Activated effector memory CD4-positive, alpha-beta T cell treated with Interleukin-2 at 50 U/mL for 16 hours (primary cell): ENCODE results near the gene TMEM258.
A peak's percentile ranks its signal among the peaks of the same experiment; 100 is the strongest.

Source experiments
- DNase-seq: peaks from one replicate; pipeline ENCODE4 v3.0.0-alpha.2; 2020

The TMEM258 gene

DNA sequence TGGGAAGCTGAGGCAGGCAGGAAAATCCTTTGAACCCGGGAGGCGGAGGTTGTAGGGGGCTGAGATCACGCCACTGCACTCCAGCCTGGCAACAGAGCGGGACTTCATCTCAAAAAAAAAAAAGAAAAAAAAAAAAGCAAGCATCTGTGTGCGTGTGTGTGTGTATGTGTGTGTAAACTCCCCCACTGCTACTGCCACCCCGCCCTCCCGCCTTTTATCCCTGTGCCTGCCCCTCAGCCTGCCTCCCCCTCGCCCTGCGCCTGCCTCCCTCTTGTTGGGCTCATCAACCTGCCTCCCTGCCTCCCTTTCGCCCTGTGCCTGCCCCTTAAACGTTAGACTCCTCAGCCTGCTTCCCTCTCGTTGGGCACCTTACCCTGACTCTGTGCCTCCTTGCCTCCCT, 18.0 kb downstream of the TMEM258 start:
- DNase-seq, result no peak

DNA sequence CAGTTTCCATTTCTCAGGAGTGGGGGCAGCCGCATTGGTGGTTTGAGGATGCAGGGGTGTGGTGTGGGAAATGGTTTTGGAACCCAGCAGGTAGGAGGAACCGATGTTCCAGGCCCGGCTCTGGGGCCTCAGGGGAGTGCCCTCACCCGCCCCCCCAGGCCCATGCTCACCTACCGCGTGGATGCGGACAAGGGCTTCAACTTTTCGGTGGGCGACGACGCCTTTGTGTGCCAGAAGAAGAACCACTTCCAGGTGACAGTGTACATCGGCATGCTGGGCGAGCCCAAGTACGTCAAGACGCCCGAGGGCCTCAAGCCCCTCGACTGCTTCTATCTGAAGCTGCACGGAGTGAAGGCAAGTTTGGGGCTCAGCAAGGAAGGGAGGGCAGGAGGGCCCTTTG, 18.6 kb downstream of the TMEM258 start:
- no peak for DNase-seq

DNA sequence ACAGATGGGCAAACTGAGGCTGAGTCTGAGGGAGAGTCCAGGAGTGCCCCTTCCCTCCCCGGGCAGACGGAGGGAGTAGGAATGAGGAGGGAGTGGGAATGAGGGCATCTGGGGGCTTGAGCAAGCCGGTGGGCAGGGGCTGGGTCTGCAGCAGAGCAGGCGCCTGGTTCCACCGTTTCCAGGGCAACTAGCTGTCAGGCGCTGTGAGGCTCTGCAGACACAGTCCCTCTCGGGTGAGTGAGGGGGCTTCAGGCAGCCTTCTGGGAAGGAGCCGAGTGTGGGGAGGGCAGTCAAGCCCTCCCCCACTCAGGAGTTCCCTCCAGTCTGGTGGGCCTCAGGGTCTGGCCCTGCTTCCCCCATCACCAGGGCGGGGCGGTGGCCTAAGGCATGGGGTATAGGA, 19.0 kb downstream of the TMEM258 start:
- DNase-seq, result no peak

DNA sequence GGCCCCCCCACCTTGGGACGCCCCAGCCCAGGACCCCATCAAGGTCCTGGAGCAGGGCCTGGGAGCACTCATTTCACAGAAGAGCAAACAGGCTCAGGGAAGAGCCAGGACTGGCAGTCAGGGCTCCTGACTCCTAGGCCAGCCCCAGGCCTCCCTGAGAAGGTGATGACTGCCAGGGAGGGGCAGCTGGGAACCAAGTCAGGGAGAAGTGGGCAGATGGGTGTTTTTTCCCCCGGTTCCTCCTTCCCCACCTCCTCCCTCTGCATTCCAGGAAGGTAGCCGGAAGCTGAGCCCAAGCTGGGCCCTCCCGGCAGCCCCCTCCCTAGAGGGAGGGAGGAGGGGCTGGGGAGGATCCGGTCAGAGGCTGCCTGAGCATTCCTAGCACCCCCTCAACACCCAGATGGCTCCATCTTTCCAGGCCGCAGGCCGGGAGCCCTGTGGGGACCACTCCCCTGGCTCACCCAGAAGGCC, 20.4 kb downstream of the TMEM258 start:
- DNase-seq, result no peak

DNA sequence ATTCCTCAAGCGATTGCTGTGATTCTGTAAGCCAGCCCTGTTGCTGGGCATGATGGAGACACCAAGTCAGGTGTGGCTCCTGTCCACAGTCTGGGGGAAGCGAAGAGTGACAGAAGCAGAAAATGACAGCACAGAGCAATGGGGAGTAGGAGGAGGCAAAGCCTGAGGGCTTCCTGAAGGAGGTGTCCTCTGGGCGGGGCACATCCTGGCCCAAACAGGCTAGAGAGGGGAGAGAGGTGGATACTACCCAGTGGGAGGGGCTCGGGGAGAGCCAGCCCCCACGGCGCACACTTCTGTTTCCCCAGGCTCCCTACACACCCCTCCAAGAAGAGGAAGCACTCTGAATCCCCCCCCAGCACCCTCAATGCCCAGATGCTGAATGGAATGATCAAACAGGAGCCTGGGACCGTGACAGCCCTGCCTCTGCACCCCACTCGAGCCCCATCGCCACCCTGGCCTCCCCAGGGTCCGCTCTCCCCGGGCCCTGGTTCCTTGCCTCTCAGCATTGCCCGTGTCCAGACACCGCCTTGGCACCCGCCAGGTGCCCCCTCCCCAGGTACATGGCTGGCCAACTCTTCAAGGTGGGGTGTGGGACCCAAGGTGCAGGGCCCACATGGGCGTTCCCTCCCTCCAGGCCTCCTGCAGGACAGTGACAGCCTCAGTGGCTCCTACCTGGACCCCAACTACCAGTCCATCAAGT, 21.1 kb downstream of the TMEM258 start:
- no peak for DNase-seq

DNA sequence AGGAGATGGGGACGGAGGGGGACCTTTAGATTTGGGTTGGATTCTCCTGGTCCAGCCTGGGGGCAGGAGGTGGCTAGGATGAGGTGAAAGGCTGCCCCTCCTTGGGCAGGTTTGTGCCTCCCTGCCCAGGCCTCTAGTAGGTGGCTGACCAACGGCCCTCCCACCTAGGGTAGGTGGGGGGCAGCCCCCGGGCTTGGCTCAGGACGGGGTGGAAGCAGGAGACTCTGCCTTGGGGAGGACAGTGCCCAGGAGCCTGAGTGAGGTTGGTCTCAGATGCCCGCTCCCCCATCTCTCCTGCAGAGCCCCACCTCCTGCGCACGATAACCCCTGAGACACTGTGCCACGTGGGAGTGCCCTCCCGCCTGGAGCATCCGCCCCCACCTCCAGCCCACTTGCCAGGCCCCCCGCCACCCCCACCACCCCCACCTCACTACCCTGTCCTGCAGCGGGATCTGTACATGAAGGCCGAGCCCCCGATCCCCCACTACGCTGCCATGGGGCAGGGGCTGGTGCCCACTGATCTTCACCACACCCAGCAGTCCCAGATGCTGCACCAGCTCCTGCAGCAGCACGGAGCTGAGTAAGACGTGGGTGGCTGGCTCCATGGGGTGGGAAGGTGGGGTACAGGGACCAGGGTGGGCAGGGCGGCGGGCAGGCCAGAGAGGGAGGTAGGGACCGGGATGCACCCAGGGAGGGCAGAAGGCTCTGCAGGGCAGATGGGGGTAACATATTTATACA, 22.3 kb downstream of the TMEM258 start:
- no peak for DNase-seq

DNA sequence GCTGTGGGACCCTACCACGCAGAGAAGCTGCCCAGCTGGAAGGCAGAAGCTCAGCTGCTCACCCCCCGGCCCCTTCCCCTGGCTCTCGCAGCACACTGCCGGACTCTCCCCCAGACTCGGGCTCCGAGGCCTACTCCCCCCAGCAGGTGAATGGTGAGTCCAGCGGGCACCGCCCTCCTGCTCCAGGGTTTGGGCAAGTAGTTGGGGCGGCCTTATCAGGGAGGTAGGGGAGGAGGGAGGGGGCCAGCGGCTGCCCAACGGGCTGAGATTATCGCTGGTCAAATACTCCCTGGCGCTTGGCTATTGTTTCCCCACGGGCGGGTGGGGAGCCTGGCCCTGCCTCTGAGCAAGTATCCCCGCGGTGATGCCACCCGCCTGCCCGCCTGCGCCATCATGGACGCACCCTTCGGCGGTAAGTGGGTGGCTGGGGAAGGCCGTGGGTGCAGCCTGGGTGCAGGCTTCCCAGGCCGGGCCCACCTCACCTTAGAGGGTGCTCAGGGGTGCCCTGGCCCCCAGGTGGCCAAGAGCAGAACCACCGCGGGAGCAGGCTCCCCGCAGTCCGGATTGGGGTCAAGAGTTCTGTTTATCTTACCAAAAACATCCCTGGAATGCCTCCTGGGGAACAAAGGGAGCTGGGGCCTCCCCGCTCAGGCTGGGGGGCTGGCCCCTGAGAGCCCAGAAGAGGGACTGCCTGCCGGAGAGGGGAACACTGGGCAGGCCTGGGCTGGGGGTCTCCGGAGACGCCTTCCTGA, 23.1 kb downstream of the TMEM258 start:
- no peak for DNase-seq

DNA sequence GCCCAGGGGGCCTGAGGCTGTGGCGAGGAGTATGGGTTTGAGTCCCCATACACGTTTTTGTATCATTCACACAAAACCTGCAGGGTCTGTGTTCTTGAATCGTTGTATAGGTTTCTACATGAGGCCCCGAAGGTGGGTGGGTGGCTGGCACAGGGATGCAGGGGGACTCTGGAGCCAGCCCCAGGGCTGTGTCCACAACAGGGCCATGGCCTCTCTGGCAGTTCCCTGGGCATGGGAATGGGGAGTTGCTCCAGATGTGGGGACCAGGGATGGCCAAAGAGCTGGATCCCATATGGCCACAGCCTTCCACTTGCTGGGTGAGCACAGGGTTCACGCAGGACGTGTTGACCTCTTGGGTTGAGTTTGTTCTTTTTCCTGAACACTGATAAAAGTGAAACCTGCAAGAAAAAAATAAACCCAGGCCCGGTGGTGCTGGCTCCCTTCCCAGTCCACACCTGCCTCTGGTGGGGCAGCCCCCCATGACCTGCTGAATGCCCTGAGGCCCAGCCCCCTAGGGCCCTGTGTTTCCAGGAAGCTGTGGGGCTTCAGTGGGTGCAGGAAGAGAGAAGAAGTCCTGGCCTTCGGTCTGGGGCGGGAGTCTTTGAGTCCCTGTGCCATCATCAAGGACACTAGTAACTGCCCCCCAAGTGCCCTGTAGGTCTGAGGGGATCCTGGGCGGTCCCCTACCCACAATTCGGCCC, 23.9 kb downstream of the TMEM258 start:
- DNase-seq, result no peak

DNA sequence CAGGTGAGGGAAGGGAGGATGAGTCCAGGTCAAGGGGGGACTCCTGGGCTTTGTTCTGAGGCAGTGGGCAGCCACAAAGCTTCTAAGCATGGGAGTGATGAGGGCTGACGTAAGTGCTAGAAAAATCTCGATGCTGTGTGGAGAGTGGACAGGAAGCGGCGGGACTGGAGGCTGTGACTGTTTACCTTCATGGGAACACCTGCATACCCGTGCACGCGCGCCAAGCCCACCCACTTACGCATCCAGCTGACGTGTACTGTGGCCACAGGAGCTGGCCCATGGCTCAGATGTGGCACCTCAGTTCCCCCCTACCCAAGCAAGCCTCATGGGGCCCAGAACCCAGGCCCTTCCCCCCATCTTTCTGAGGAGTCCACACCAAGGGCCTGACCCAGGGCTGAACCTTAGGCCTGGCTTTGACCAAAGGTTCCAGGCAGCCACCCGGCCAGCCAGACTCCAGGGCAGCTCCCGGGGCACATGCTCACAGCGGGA, 26.0 kb downstream of the TMEM258 start:
- DNase-seq, result no peak

DNA sequence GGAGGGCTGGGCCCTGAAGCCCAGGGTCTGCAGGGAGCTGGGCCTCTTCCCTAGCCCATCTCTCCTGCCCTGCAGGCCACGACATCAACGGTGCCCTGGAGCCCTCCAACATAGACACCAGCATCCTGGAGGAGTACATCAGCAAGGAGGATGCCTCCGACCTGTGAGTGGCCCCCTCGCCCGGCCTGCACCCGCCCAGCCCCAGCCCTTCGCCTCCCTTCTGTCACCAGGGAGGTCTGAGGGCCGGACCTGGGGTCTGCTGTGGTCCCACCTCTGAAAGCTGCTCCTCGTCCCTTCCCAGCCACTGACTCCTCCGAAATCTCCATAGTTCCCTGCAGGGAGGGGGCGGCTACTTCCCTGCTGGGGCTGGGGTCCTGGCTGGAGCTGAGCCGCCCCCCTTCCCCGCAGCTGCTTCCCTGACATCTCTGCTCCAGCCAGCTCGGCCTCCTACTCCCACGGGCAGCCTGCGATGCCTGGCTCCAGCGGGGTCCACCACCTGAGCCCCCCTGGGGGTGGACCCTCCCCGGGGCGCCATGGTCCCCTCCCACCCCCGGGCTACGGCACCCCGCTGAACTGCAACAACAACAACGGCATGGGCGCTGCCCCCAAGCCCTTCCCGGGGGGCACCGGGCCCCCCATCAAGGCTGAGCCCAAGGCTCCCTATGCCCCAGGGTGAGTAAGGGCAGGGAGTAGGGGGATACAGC, 26.7 kb downstream of the TMEM258 start:
- DNase-seq, result no peak

DNA sequence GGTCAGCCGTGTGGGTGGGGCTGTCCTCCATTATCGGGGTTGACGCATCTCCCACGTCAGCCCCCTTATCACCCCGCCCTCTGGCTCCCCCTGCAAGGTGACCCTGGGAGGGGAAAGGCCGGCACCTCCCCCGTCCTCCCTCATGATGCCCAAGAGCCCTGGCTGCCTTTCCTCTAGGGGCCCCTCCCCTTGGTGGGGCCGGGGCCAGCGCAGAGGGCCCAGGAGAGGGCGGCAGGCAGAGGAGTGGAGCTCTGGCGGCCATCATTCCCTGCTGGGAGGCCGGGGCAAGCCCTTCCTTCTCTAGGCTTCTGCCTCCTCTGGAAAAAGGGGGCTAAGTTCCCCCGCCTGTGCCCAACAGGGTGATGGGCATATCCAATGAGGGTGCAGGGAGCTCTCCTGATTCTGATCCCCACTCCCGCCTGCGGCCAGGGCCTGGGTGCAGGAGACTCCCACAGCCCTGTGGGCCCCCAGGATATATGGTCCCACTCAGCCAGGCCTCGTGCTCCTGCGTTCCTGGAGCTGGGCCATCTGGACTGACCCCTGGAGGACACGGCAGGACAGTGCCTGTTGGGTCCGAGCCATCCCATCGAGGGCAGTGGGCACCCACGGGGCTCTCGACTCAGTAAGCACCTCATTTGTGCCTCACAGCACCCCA, 27.7 kb downstream of the TMEM258 start:
- no peak for DNase-seq

DNA sequence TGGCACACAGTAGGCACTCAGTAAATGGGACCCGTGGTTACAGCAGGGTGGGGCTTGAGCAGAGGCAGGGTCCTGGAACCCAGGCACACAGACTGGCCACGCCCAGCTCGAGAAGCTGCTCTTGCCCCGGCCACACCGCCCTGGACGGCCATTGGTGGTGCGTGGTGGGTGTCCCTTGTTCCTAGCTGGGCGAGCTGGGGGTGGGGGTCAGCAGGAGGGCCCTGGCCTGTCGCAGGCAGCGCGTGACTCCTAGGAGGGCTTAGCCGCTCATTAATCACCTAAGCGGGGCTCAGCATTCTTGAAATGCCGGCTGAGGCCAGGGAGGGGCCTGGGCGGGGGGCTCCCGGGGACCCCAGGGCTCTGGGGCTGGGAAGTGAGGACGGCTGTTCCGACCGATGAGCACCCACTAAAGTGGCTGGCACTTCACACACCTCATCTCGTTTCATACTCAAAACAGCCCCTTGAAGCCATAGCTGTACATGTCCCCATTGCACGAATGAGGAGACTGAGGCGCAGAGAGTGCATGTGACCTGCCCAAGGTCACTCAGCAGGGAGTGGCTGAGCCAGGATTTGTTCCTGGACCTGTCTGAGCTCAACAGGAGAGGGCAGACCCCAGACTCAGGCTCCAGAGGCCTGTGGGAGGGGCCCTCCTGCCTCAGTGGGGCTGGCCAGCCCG, 28.3 kb downstream of the TMEM258 start:
- no peak for DNase-seq

DNA sequence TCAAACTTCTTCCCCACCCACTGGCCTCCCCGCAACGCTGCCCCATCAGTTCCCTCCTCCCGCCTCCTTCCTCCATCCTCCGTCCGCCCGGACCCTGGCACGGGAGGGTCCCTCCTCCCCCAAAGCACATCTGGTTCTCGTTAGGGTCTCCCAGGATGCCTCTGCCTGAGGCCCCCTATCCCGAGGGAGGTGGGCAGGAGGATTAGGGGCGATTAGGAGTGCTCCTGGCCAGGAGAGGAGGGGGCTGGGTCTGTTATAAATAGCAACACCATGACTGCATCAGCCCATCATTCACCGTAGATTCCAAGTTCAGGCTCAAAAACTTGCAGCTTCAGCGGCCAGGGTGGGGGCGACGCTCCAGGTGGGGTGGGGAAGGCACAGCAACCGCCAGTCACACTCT, 29.6 kb downstream of the TMEM258 start:
- no peak for DNase-seq

DNA sequence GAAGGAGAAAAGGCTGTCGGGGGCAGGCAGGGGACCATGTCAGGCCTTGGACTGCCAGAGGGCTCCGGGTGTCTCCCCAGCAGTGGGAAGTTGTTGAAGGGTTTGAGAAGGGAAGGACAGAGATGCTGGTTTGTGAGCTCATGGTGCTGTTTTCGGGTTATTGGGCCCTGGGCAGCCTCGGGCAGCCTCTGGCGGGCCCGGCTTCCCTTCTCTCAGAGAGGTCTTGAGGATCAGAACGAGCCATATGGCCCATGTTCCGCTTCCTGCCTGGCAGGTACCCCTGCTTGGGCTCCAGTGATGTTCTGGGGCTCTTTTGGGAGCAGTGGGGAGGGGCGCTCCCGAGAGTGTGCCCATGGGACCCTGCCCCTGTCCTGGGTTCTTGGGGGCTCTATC, 30.2 kb downstream of the TMEM258 start:
- DNase-seq, result no peak

DNA sequence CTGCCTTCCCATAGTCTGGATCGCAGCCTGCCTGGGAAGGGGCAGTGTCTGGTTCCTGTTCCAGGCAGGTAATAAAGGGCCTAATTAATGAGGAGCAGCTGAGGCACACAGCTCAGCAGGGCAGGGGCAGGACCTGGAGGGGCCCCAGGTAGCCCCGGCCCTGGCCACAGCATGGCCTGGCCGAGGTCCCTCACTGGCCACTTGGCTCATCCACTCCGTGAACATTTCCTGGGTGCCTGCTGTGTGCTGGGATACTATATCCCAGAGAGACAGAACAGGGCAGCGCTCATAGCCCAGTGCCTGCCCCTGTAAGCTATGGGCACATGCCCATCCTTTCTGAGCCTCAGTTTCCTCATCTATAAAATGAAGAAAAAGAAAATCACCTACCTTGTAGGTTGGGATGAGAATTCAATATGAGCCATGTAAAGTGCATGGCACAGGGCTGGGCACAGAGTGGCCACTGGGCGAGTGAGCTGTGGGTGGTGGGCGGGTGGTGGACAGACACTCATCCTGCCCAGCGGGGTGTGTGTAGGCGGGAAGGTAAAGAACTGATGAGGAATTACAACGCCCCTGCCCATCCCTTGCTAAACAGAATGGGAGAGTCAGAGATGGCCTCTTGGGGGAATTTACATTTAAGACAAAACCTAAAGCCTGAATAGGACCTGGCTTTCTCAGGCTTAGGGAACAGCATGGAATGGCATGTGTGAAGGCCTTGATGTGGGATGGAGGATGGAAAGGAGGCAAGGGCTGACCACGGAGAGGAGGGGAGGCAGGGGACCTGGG, 30.8 kb downstream of the TMEM258 start:
- DNase-seq, result no peak

DNA sequence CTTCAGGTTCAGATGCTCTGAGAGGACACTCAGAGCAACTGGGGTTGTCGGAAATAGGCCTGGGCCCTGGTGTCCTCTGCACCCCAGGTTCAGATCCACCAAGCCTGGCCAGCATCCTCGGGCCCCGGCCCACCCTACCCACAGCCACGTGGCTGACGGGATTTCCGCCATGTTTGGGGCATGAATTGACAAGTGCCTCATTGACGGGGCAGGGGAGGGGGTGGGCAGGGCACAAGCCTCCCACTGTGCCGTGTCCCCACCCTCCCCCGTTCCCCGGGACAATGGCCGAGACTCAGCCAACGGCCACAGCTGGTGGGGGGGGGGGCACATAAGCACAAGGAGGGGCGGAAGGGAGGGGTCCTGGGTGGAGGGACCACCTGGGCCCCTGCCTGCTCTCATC, 31.5 kb downstream of the TMEM258 start:
- DNase-seq, result no peak

DNA sequence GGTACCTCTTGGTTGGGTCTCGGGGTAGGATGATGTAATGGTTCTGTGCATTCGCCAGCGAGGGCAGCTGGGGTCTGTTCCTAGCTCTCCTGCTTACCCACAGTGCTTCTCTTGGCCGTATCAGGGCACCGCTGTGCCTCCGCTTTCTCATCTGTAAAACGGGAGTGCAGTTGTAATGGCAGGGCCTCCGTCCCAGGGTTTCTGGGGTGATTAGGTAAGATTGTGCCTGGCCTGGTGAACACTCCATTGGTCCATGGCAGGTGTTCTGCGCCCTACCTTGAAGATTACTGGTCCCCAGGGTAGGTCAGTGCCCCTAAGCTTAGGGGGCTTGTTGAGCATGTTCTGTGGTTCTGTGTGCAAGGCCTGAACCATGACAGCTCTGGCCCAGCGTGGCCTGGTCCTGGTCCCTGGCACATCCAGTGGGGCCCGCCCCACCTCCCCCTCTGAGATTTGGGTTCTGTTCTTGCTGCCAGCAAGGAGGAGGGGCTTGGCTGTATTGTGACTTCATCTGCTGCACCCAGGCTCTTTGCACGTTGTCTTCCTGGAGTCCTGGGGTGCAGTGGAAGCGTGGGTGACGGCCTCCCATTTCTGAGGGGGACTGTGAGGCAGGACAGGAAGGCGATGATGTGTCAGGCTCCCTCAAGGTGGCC, 35.1 kb downstream of the TMEM258 start:
- no peak for DNase-seq

DNA sequence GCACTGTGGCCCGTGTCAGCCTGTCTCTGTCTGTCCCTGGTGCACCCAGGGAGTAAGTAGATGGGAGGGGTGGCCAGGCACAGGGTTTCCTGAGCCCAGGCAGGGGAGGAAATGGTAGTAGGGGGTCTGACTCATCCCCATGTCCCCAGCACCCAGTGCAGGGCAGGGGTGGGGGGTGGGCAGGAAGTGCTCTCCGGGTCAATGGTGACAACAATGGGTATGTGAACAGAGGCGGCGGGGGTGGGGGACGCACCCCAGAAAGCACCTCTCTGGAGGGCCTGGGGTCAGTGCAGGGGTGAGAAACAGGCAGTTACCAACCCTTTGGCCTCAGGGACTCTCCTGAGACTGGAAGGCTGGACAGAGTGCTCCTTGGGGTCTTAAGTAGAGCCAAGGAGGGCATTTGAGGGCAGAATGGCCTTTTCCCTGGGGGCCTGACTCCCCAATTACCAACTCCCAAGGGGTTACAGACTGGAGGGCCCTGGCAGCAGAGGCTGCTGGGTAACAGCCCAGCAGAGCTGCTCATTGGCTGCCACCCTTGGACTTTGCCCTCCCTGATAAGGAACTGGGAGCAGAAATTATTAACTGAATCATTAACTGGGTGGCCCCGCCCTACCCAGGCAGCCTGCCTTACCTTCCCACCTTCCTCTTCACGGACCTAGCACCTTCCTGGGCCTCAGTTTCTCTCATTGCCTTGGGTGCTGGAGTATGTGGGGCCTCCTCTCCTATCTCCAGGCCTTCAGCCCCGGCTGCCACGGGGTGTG, 35.8 kb downstream of the TMEM258 start:
- DNase-seq, result peak; percentile 18

DNA sequence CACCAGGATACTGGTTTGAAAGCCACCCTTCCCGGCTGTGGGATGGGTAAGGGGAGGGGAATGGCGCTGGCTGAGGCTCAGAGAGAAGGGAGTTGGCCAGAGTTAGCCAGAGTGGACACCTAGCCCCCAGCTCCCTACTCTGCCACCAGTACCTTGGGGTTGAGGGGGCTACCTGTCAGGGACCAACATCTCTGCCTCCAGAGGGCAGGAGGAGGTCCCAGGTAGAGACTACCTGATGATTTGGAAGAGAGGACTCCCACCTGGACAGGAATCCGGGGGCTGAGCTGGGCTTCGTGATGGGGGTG, 36.3 kb downstream of the TMEM258 start:
- DNase-seq, result no peak
